Right lobe of liver (tissue), 4 donors: ENCODE measurements around the gene TAS2R20.

Experiments
- CTCF ChIP-seq, 4 donors: fragments of 200-600 bp in 3 of 4; fragments of 450-650 bp in 1 of 4; IDR thresholded peaks; one replicate each; pipeline versions ENCODE4 v1.5.1 to v1.8.0; 2016 to 2022; ENCODE audit warnings: antibody characterized with exemption in 4 of 4, mild to moderate bottlenecking in 2 of 4
- POLR2A ChIP-seq: fragments of 450-650 bp; IDR thresholded peaks from one replicate; pipeline ENCODE4 v1.6.1; 2017; ENCODE audit warnings: antibody characterized with exemption, mild to moderate bottlenecking
- donor health status: DM: no; HTN: no; CAD: no.
- donor health status: DM: no; HTN: no; CAD: no.
- donor health status: DM: no; HTN: yes; CAD: no.

- TF ChIP-seq POLR2A (no peak), CTCF (IDR thresholded peaks at IDR 0.05) (no peak)
These were observed 3.8 kb downstream of the TAS2R20 start for GRCh38 chr12:10994307-10994706.
